Measurements from ENCODE around the gene SESN1.
A peak's percentile ranks its signal among the peaks of the same experiment; 100 is the strongest.
"Not testable (repeated sequence)": the region's sequence is repeated elsewhere in the genome, so short reads cannot be mapped to it uniquely, and the experiment has no call there.

SESN1 gene

DNA sequence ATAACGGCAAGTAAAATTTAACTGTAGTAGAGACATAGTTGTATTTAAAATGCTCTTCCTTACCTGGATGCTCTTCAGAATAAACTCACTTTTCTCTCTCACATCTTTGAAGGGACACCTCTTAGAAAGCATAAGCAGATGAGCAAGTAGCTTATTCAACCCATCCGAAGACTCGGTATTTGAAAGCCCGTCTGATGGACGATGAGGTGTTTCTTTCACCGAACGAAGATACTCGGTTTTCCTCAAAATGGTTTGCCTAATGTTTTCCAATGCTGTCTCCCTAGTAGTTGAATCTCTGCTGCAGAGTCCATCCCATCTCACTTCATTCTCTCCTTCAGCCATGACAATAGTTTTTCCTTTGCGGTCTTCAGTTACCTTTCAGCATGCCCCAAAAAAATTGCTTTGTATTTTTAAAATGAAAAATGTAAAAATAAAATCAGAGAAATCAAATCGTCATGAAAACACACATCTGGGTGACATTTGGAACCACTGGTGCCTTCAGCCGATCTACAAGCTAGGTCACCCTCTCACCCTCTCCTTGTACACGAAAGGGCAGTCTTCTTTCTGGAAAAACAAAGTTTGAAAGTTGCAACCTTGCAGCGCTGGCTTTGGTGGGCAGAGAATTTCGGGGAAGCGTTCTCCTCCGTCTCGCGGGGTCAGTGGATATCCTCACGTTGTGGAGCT is 772 bp downstream of the SESN1 start:
- no peak for DNase-seq

DNA sequence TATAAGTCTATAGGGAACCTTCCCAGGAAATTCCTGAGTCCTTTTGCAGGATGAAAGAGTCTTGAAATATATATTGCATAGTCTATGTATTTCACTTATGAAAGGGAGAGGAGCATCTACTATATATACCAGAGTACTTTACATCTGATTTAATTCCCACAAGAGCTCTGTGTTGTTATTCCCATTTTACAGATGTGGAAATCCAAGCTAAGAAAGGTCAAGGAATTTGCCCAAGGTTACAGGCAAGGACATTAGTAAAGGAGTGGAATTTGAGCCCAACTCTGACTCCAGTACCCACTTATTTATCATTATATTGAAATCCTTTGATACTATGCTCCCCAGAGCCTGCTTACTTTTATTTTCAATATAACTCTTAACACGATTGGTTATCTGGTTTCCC is 2.6 kb downstream of the SESN1 start:
- DNase-seq, result no peak

DNA sequence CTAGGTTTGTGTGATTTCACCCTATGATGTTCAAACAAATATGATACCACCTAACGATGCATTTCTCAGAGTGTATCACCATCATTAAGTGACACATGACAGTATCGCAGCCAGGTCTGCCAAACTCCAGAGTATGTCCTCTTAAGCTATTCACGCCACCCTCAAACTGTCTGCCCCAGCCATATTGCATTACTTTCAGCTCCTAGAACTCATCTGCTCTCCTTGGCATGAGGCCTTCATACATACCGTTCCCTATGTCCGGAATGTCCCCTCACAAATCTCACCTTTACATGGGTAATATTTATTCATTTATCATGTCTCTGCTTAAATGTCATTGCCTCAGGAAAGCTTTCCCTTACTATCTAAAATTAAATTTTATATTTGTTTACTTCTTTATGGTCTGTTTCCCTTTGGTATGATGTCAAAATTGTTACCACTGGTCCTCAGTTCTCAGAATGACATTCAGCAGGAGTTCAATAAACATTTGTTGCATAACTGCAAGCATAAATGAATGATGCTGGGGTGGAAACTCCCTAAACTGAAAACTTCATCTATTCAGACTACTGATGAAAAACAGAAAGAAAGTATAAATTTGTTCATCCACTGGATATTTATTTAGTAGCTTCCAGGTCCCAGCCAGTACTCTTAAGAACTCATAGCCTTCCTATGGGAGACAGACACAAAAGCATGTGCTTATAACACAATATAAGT is 3.2 kb downstream of the SESN1 start:
- DNase-seq, result no peak

DNA sequence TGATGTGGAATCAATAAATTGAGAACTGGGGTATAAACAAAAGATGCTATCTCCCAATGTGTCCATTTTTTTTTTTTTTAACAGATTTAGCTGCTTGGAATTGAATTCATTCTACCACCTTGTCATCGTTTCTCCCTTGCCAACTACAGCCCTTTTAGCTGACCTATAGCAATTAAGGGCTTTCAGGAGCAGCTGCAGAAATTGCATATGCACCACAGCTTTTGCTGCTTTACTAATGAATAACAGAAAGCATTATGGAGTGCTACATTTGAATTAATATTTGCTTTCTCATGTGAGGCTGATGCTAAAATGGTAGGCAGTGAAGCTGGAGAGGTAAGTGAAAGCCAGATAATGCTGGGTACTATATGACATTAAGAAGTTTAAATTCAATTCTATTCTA is 5.7 kb downstream of the SESN1 start:
- no peak for DNase-seq

DNA sequence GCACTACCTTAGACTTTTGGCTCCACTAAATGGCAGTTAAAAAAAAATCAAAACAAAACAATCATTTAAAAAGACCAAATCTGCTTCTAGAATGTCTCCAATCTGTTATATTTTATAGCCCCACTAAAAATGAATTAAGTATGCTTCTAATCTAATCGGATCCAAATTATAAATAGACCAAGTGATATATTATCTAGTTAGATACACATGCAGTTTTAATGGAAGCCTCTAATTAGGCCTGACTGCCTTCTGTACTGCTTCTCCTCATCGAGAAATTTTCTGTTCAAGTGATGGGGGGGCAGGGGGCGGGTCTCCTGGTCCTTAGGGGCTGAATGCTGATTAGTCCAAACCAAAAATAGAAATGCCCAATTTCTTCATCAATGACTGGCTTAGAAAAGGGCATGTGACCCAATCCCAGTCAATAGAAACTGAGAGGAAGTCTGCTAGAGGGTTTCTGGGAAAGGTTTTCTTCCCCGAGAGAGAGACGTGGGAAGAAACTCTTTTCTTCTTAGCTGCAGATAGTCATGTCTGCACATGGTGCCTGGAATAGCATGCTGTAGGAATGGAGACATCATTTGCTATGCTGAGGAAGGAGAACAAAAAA is 6.9 kb downstream of the SESN1 start:
- no peak for DNase-seq

DNA sequence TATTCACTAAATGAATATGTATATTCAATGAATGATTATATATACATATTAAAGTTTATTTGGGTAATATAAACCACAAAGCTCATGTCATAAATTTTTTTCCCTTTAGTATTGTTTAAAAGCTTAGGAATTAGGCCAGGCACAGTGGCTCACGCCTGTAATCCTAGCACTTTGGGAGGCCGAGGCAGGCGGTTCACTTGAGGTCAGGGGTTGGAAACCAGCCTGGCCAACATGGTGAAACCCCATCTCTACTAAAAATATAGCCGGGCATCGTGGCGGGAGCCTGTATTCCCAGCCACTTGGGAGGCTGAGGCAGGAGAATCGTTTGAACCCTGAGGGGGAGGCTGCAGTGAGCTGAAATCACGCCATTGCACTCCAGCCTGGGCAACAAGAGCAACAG is 10.5 kb downstream of the SESN1 start:
- DNase-seq, result not testable (repeated sequence)

DNA sequence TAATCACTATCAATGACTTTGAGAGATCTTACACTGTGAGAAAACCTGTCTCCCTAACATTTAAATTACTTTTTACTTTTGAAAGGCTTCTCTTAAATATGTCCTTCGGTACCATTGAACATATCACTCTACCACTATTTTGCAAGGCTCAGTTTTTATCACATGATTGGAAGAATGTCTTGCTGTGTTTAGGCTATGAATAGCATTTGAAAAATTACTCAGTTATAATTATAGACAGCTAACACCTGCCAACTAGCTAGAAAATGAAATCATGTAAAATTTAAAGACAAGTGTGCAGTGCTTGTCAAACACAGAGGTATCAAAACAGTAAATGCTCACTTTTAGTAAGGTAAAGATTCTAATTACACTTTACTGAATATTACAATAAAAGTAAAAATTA is 11.0 kb downstream of the SESN1 start:
- DNase-seq, result peak; percentile 5

DNA sequence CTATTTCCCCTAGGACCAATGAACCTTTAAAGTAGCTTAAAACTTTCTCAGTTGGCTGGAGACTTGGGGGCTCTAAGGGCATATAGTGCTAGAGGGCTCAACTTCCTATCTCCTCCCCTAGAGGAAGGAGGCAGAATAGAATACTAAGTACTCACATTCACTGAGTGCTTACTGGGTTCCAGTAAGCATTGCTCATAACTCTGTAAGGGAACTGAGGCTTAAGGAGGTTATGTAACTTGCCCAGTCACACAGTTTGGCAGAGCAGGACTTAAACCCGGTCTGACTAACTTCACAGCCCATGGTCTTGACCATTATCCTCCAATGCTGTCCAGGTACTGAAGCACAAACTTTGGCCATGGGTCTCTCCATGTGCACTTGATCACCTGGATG is 12.5 kb downstream of the SESN1 start:
- DNase-seq, result no peak

DNA sequence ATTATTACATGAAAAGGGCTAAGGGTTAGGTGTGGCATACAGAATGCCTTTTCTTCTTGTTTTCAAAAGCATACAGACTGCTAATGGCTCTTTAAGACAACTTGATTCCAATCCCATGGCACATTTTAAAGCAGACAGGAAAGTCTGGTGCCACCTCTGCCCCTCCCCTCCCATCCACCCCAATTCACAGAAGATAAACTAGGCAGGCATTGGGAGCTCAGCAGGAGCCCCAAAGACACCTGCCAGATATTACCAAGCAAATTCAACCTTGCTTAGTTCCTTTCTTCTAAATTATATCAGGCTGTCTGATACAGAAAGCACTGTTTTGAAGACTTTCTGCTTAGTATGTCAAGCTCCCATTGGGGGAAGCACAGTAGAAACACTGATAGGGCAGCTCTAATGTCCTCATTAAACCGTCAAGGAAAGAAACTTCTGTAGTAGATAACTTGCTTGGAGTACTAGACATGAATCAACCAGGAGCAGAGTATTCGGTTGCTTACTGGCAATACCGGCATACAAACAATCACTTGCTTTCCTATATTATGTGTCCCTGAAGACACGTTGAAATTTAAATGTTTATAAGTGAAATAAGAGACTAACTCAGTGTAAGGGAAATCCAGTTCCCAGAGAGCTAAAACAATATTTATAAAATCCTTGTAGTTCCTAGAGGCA is 13.0 kb downstream of the SESN1 start:
- DNase-seq, result peak; percentile 0

DNA sequence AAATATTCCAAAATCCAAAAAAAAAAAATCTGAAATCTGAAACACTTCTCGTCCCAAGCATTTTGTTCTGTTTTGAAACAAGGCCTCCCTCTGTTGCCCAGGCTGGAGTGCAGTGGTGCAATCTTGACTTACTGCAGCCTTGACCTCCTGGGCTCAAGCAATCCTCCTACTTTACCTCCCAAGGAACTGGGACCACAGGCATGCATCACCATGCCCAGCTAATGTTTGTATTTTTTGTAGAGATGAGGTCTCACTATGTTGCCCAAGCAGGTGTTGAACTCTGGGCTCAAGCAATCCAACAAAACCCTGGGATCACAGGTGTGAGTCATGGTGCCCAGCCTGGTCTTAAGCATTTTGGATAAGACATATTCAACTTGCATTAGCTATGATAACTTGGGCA is 13.6 kb downstream of the SESN1 start:
- no peak for DNase-seq

DNA sequence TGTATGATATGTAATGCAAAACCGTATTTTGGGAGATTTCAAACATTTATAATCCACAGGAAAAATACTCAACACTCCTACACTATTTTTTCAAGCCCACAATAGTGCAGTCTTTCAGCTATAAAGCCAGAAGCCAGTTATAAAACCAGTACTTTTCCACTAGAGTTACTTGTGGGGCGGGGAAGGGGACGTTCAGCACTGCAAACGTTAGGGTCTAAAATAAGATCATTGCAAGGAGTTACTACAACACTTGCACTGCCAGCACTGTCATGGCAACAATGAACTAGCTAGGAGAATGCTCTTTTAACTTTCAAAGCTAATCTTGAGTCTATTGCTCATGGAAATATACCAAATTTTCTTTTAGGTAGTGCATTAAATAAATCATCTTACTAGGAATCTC is 14.7 kb downstream of the SESN1 start:
- DNase-seq, result no peak

DNA sequence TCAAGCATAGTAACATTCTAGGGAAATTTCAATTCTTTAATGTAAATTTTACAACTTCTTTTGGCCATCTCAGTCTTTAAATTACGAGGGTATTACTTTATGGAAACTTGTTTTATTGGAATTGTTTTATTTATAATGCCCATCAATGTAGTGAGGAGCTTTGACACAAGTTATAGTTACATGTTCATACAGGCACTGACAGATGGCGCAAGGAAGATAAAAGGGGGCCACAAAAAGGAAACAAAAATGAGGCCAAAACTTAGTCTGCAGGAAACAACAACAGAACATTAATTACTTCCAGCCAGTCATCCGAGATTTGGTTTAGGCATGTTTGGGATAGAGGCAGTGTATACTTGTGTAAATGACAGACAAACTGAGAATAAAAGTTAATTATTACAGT is 18.3 kb downstream of the SESN1 start:
- no peak for DNase-seq

DNA sequence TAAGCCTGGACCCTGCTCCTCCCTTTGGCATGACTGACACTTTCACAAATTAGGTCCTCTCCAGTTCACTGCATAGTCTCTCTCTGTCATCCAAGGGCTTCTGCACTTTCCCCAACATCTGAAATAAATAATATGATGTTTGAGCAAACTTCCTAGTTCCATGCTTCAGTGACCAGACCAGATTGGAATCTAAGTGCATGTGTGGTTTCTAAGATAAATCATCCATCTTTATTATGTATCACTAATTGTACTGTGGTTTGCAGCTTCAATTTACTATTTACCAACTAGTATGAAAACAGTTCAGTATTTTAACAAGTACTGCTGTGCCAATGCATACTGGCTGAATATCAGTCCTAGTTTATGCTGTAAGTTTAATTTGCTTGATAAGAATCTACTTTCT is 18.7 kb downstream of the SESN1 start:
- DNase-seq, result no peak

DNA sequence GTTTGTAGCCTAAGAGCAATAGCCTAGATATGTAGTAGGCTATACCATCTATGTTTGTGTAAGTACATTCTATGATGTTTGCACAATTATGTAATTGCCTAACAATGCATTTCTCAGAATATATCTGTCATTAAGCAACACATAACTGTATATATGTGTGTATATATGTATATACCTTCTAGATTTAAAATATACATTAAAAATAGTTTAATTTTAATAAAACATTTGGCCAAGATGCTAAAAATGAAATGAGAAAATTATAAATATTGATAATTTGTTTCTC is 20.6 kb downstream of the SESN1 start:
- no peak for DNase-seq

DNA sequence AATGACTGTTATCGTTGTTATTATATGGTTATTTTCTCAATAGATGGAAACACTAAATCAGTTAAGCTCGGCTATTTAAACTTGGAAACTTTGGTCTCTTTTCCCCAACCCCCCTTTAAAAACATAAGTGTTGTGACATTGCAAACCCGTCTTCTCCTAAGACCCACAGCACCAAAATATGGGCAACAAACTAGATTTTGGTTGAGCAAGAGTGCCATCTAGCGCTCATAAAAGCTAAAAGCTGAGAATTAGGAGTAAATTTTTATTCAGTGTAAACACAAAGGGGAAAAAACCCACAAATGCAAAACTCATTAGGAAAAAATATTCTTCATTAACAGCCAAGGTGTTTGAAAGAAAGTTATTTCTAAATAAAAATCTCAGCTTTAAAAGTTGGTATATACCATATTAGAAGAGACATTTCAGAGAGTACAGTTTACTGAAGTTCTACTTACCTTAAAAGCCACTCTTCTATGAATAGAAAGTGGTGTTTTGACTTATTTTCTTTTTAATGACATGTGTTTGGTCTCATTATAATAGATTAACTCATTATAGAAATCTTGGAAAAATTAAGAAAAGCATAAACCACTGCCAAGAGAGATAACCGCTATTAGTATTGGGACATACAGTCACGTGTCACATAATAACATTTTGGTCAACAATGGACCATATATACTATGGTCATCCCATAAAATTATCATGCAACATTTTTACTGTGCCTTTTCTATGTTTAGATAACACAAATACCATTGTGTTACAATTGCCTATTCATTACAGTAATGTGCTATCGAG is 21.1 kb downstream of the SESN1 start:
- DNase-seq, result peak; percentile 36

DNA sequence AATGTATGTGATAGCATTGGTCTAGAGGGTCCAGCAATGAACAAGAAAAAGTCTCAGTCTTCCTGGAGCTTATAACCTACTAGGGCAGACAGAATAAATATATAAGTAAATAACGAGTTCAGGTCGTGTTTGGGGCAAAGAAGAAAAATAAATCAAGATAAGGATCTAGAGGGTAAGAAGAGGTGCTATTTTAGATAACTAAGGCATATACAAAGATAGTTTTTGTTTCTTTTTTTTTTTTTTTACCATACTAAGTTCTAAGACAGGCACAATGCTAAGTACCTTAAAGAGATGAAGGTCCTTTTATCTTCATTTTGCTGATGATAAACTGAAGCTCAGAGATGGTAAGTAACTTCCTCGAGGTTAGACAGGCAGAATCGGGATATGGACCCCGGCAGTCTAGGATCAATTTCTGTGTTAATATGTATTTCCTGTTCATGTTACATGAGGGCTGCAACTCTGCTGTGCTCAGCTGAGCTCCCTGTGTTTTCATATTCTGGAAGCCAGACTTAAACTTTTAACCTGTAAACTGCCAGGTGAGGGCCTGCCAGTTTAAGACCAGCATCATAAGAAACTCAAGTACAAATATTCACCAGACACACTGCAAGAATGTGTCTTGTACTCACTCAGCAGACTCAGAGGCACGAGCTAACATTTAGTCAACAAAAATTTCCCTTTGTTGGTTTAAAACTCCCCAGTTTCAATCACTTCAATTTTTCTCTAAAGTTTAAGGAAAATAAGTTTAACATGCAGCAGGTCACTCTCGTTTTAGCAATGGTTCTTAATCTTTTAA is 23.3 kb downstream of the SESN1 start:
- DNase-seq, result no peak

DNA sequence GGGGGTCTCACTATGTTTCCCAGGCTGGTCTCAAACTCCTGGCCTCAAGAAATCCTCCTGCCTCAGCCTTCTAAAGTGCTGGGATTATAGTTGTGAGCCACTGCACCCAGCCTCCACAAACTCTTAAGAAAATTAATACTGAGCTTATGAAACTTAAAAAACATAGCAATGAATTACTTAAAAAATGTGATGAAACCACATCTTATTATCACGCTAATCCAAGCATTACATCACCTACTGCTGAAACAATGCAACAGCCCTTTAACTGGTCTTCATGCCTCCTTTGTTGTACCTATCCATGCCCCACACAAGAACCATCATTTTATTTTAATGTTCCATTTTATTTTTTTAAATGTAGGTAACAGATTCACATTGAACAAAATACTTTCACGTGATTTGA is 24.9 kb downstream of the SESN1 start:
- DNase-seq, result no peak

DNA sequence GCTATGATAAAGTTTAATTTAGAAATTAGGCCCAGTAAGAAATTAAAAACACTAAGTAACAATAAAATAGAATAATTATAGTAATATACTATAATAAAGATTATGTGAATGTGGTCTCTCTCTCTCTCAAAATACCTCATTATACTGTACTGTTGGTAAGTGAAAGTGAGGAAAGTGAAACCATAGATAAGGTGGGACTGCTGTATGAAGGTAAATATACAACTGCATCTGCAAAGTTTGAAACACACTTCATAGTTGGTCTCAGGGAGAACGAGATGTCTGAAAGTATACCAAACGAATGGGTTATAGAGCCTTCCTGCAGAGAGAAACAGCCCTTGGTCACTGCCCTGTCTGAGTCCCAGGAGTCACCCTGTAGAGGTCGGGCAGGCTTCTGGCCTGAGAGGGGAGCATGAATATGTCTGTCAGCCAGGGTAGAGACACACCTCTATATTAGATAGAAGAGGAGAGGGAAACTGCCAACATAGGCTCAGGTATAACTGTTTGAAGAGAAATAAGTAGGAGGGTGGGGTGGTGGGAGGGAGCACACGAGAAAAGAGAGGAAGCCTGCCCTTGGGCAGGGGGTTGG is 31.8 kb downstream of the SESN1 start:
- DNase-seq, result no peak

DNA sequence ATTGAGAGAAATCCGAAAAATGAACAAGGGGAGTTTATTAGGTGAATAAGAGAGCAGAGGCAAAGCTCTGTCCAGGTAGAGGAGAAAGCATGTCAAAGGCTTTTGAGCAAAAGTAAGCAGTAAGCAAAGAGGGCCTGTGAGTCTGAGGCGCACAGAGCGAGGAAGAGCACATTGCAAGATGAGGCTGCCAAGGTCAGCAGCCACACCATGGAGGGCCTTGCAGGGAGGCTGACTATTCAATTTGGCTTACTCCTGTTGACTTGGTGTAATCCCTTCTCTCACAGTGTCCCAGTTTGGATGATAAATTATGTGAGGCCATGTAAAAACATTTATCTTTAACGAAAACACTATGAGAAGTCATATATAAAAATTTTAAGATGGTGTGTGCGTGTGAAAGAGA is 32.4 kb downstream of the SESN1 start:
- no peak for DNase-seq

DNA sequence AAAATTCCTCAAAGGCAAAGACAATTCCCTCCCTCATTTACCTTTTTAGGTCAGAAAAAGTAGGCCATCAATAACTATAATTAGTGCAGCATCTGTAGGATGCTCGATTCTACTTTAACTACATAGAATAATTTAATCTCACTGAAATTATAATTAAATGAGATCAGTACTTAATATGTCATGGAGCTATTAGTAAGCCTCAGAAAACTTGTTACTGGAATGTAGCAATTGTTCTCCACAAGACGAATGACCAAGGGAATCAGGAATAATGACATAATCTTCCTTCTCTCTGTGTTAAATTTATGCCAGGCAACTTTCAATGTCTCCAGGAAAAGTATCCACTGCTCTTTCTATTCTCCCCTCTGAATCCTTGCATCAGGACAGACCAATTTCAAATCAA is 34.1 kb downstream of the SESN1 start:
- no peak for DNase-seq

DNA sequence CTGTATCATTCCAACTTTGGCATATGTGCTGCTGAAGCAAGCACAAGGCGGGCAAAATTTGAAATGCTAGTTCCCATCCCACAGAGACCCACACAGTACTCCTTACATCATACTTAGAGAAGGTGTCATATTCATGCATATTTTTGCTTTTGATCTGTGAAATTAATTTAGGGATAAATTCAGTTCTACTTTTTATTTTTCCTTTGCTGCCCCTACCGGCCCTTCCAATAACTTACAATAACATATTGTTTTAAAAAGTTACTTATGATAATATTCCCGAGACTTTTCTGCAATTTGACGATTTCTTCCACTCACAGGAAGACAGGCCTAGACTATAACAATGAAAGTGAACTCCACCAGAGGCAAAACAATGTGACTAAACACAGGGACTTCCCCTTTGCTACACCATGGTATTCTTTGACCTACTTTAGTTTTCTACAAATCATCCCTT is 35.0 kb downstream of the SESN1 start:
- DNase-seq, result no peak

DNA sequence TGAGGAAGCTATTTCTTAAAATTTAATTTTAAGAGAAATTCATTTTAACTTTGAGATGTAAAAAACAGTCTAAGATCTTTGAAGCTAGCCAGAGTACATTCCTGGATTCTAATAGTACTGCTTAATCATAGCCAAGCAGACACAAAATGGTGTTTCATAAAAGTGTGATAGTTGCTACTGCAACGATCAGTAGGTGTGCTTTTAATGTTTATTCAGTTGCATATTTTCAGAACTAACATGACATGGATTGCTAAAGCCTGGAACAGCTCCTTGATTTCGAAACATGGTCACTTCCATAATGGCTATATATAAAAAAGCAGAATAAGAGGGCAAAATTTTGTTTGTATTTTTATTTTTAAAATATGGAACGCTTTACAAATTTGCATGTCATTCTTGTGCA is 35.5 kb downstream of the SESN1 start:
- DNase-seq, result no peak

Measured in COR-L47 (cell line).